ENCODE data around the gene RBM6. TPM values are rescaled to one million over a fixed set of nuclear protein-coding genes. Genes with fewer than 3 reads are reported as not detected.
A peak's percentile ranks its signal among the peaks of the same experiment; 100 is the strongest.

Gene RBM6
- total and polyA plus RNA-seq, 2 experiments from 2014 or later, result 66.6 to 97.6 TPM

GRCh38 chr3:50124800-50125178 is 184.8 kb downstream of the RBM6 start:
- peak; percentile 37 for DNase-seq (ENCODE audit: low spot score)

GRCh38 chr3:50125541-50126286 is 185.8 kb downstream of the RBM6 start:
- Histone ChIP-seq H3K4me1 (ENCODE audit: insufficient read depth) (peaks cover 22% of the 10 kb centered on the region), H3F3A (replicated peaks; ENCODE audit: low read depth) (0 out of 2 replicates have a peak, but pooled peaks cover 2% of the 10 kb centered on the region), H3K27ac (ENCODE audit: low read depth) (no peak overlapping the region), H3K27me3 (ENCODE audit: insufficient read depth) (no peaks in the 10 kb centered on the region), H3K4me2 (peak overlapping the region; percentile 73), H4K20me1 (replicated peaks; ENCODE audit: insufficient read depth) (no peaks in the 10 kb centered on the region), H3K4me3 (no peak overlapping the region), H3K9me2 (ENCODE audit: insufficient read depth) (no peaks in the 10 kb centered on the region; the same call in 1 of the 2 replicates), H3K36me3 (ENCODE audit: insufficient read depth) (no peaks in the 10 kb centered on the region), H2AFZ (peak overlapping the region; percentile 83; the same call in 1 of the 2 replicates), H3K79me2 (replicated peaks; ENCODE audit: insufficient read depth) (no peaks in the 10 kb centered on the region)
- peaks cover 36% of the 10 kb centered on the region for H3K4me1 Mint-ChIP-seq
- H3K27me3 Mint-ChIP-seq (ENCODE audit: insufficient read depth, low read depth, poor library complexity), result peaks cover 22% of the 10 kb centered on the region
- no peaks in the 10 kb centered on the region for H3K9me3 Mint-ChIP-seq
- peak; percentile 42 for DNase-seq (ENCODE audit: low spot score)
- H3K36me3 Mint-ChIP-seq (ENCODE audit: low read depth), result no peaks in the 10 kb centered on the region; the same call in 2 of the 3 replicates
- ATAC-seq, result peak; percentile 16
- peak overlapping the region; percentile 27; the same call in 1 of the 3 replicates for H3K4me3 Mint-ChIP-seq
- peak overlapping the region; percentile 76; the same call in 1 of the 2 replicates for H3K27ac Mint-ChIP-seq
- no peak for TF ChIP-seq JUNB (IDR thresholded peaks at IDR 0.05; ENCODE audit: unreplicated experiment)
- TF ChIP-seq ETS1 (IDR thresholded peaks at IDR 0.05), result no peak

More at GRCh38 chr3:50124800-50125178, 184.8 kb downstream of the RBM6 start:
- Histone ChIP-seq H2AFZ (peak overlapping the region; percentile 56), H3K27ac (ENCODE audit: low read depth) (no peak overlapping the region), H3K36me3 (ENCODE audit: insufficient read depth) (no peaks in the 10 kb centered on the region), H3K4me1 (ENCODE audit: insufficient read depth) (peaks cover 22% of the 10 kb centered on the region), H3K27me3 (ENCODE audit: insufficient read depth) (no peaks in the 10 kb centered on the region), H3K79me2 (replicated peaks; ENCODE audit: insufficient read depth) (no peaks in the 10 kb centered on the region), H3K9me2 (ENCODE audit: insufficient read depth) (no peaks in the 10 kb centered on the region; the same call in 1 of the 2 replicates), H3K4me2 (peak overlapping the region; percentile 66), H4K20me1 (replicated peaks; ENCODE audit: insufficient read depth) (peaks cover 6% of the 10 kb centered on the region; the same call in 1 of the 2 replicates), H3F3A (replicated peaks; ENCODE audit: low read depth) (0 out of 2 replicates have a peak, but pooled peaks cover 5% of the 10 kb centered on the region), H3K4me3 (peak overlapping the region; percentile 28; the same call in 1 of the 2 replicates)
- Mint-ChIP-seq H3K4me1 (peaks cover 36% of the 10 kb centered on the region), H3K27me3 (ENCODE audit: insufficient read depth, low read depth, poor library complexity) (peaks cover 21% of the 10 kb centered on the region), H3K4me3 (peak overlapping the region; percentile 30; the same call in 2 of the 3 replicates), H3K36me3 (ENCODE audit: low read depth) (peaks cover 7% of the 10 kb centered on the region), H3K27ac (no peak overlapping the region), H3K9me3 (no peaks in the 10 kb centered on the region)
- peak; percentile 12 for ATAC-seq
- TF ChIP-seq JUNB (IDR thresholded peaks at IDR 0.05; ENCODE audit: unreplicated experiment), result no peak
- no peak for TF ChIP-seq STAT1 (IDR thresholded peaks at IDR 0.05; ENCODE audit: unreplicated experiment)
- TF ChIP-seq EZH2phosphoT487 (IDR thresholded peaks at IDR 0.05; ENCODE audit: unreplicated experiment), result no peak
- no peak for TF ChIP-seq CREB1 (CRISPR knock-in tag; IDR thresholded peaks at IDR 0.05; ENCODE audit: low read depth)
- no peak for TF ChIP-seq ZNF331 (CRISPR knock-in tag; IDR thresholded peaks at IDR 0.05; ENCODE audit: low read depth)
- TF ChIP-seq POLR2AphosphoS5 (IDR thresholded peaks at IDR 0.05; ENCODE audit: low read depth), result no peak
- no peak for TF ChIP-seq REST (IDR thresholded peaks at IDR 0.05; ENCODE audit: unreplicated experiment)

Data from GM23338 (cell line).